ENCODE measurements around the gene CLEC14A.

Gene CLEC14A

GRCh38 chr14:38286452-38286851 lies 30.6 kb upstream of the CLEC14A start:
- H3K4me3 ChIP-seq (ENCODE audit: low read depth, low read length) = no peak overlapping the region
- no peak for TF ChIP-seq CTCF (IDR thresholded peaks at IDR 0.05; ENCODE audit: low read depth, low read length)

GRCh38 chr14:38285962-38286361 lies 30.1 kb upstream of the CLEC14A start:
- TF ChIP-seq CTCF (IDR thresholded peaks at IDR 0.05; ENCODE audit: low read depth, low read length) = no peak
- no peak overlapping the region for H3K4me3 ChIP-seq (ENCODE audit: low read depth, low read length)

- no peak overlapping the region for H3K4me3 ChIP-seq (ENCODE audit: low read depth, low read length)
These were observed 27.0 kb upstream of the CLEC14A start for GRCh38 chr14:38282936-38283335.

GRCh38 chr14:38280081-38280480 lies 24.2 kb upstream of the CLEC14A start:
- no peak for TF ChIP-seq CTCF (IDR thresholded peaks at IDR 0.05; ENCODE audit: low read depth, low read length)
- H3K4me3 ChIP-seq (ENCODE audit: low read depth, low read length) = no peak overlapping the region

More at GRCh38 chr14:38282936-38283335, 27.0 kb upstream of the CLEC14A start:
- no peak for TF ChIP-seq CTCF (IDR thresholded peaks at IDR 0.05; ENCODE audit: low read depth, low read length)

GRCh38 chr14:38279572-38279971 lies 23.7 kb upstream of the CLEC14A start:
- no peak overlapping the region for H3K4me3 ChIP-seq (ENCODE audit: low read depth, low read length)
- no peak for TF ChIP-seq CTCF (IDR thresholded peaks at IDR 0.05; ENCODE audit: low read depth, low read length)

GRCh38 chr14:38278035-38278434 lies 22.1 kb upstream of the CLEC14A start:
- TF ChIP-seq CTCF (IDR thresholded peaks at IDR 0.05; ENCODE audit: low read depth, low read length) = no peak
- no peak overlapping the region for H3K4me3 ChIP-seq (ENCODE audit: low read depth, low read length)

- TF ChIP-seq CTCF (IDR thresholded peaks at IDR 0.05; ENCODE audit: low read depth, low read length) = no peak
- H3K4me3 ChIP-seq (ENCODE audit: low read depth, low read length) = no peak overlapping the region
These were observed 7.0 kb upstream of the CLEC14A start for GRCh38 chr14:38262844-38263243.

Data from WI38 (cell line).